Right lobe of liver (tissue), 4 donors: ENCODE results near the gene CDK1.

Experiments used
- CTCF ChIP-seq, 4 donors: fragments of 200-600 bp in 3 of 4; fragments of 450-650 bp in 1 of 4; IDR thresholded peaks; one replicate each; pipeline versions ENCODE4 v1.5.1 to v1.8.0; 2016 to 2022; ENCODE audit warnings: antibody characterized with exemption in 4 of 4, mild to moderate bottlenecking in 2 of 4
- POLR2A ChIP-seq: fragments of 450-650 bp; IDR thresholded peaks from one replicate; pipeline ENCODE4 v1.6.1; 2017; ENCODE audit warnings: antibody characterized with exemption, mild to moderate bottlenecking
- donor health status: DM: no; HTN: no; CAD: no.
- donor health status: DM: no; HTN: no; CAD: no.
- donor health status: DM: no; HTN: yes; CAD: no.

- no peak for TF ChIP-seq CTCF (IDR thresholded peaks at IDR 0.05)
- no peak for TF ChIP-seq POLR2A
Observed at GRCh38 chr10:60825520-60825919, 47.2 kb downstream of the CDK1 start.
